ENCODE measurements around the gene PHRF1. TPM values are rescaled to one million over a fixed set of nuclear protein-coding genes. Genes with fewer than 3 reads are reported as not detected.

Gene PHRF1
- total and polyA plus RNA-seq, 4 experiments from 2014 or later = 0.93 to 54.5 (median 33.1) TPM

GRCh38 chr11:550746-551085, 25.6 kb upstream of the PHRF1 start:
- ChIA-PET POLR2A (ENCODE audit: partially characterized antibody) (no interaction called here), CTCF (ENCODE audit: partially characterized antibody) (no interaction called here)
- no peak overlapping the region for H3K4me3 Mint-ChIP-seq
- H3K27me3 Mint-ChIP-seq = no peaks in the 10 kb centered on the region
- H3K9me3 Mint-ChIP-seq = no peaks in the 10 kb centered on the region
- Histone ChIP-seq H3K27me3 (ENCODE audit: insufficient read depth, low read length) (no peaks in the 10 kb centered on the region), H3K27ac (ENCODE audit: low read depth, low read length) (no peak overlapping the region), H3K4me1 (ENCODE audit: insufficient read depth, low read length) (peaks cover 11% of the 10 kb centered on the region), H3K9me3 (ENCODE audit: control insufficient read depth in 1 of 2, low read length in 2 of 2) (no peaks in the 10 kb centered on the region), H3K36me3 (ENCODE audit: insufficient read depth, low read length) (no peaks in the 10 kb centered on the region), H3K4me3 (ENCODE audit: low read length in 2 of 2) (no peak overlapping the region)
- H3K36me3 Mint-ChIP-seq = no peaks in the 10 kb centered on the region
- peaks cover 0 to 4% (median 0%) of the 10 kb centered on the region in 4 donors for H3K4me1 Mint-ChIP-seq
- no peak overlapping the region for H3K27ac Mint-ChIP-seq
- peak in 1 of 5 donors; percentile 17 for DNase-seq
- intact Hi-C loops (cut with micrococcal nuclease) = no loop called here

- no peak overlapping the region for H3K4me3 Mint-ChIP-seq
- no peaks in the 10 kb centered on the region for H3K36me3 ChIP-seq (ENCODE audit: insufficient read depth, low read length)
- no peaks in the 10 kb centered on the region for H3K27me3 Mint-ChIP-seq
- ChIA-PET CTCF (ENCODE audit: partially characterized antibody) (no interaction called here), POLR2A (ENCODE audit: partially characterized antibody) (no interaction called here)
- H3K27ac ChIP-seq (ENCODE audit: low read depth, low read length) = no peak overlapping the region
- H3K27me3 ChIP-seq (ENCODE audit: insufficient read depth, low read length) = no peaks in the 10 kb centered on the region
- DNase-seq = peak in 1 of 5 donors; percentile 40
- H3K4me1 ChIP-seq (ENCODE audit: insufficient read depth, low read length) = peaks cover 11% of the 10 kb centered on the region
- no peak overlapping the region for H3K27ac Mint-ChIP-seq
- no peaks in the 10 kb centered on the region for H3K9me3 ChIP-seq (ENCODE audit: control insufficient read depth in 1 of 2, low read length in 2 of 2)
- H3K4me3 ChIP-seq (ENCODE audit: low read length in 2 of 2) = no peak overlapping the region
- intact Hi-C loops (cut with micrococcal nuclease) = no loop called here
- H3K36me3 Mint-ChIP-seq = no peaks in the 10 kb centered on the region
- no peaks in the 10 kb centered on the region for H3K9me3 Mint-ChIP-seq
- H3K4me1 Mint-ChIP-seq = peaks cover 0 to 4% (median 0%) of the 10 kb centered on the region in 4 donors
Measured at GRCh38 chr11:551131-551530, 25.1 kb upstream of the PHRF1 start.

GRCh38 chr11:551596-551995, 24.7 kb upstream of the PHRF1 start:
- ChIA-PET CTCF (ENCODE audit: partially characterized antibody) (no interaction called here), POLR2A (ENCODE audit: partially characterized antibody) (no interaction called here)
- intact Hi-C loops (cut with micrococcal nuclease) = no loop called here
- Mint-ChIP-seq H3K27me3 (no peaks in the 10 kb centered on the region), H3K4me1 (peaks cover 0 to 4% (median 0%) of the 10 kb centered on the region in 4 donors), H3K27ac (no peak overlapping the region), H3K36me3 (no peaks in the 10 kb centered on the region), H3K4me3 (no peak overlapping the region), H3K9me3 (no peaks in the 10 kb centered on the region)
- H3K27me3 ChIP-seq (ENCODE audit: insufficient read depth, low read length) = no peaks in the 10 kb centered on the region
- no peak overlapping the region for H3K4me3 ChIP-seq (ENCODE audit: low read length in 2 of 2)
- no peaks in the 10 kb centered on the region for H3K9me3 ChIP-seq (ENCODE audit: control insufficient read depth in 1 of 2, low read length in 2 of 2)
- no peak overlapping the region for H3K27ac ChIP-seq (ENCODE audit: low read depth, low read length)
- H3K36me3 ChIP-seq (ENCODE audit: insufficient read depth, low read length) = no peaks in the 10 kb centered on the region
- H3K4me1 ChIP-seq (ENCODE audit: insufficient read depth, low read length) = peaks cover 11% of the 10 kb centered on the region
- peak in 1 of 5 donors; percentile 26 for DNase-seq

- Mint-ChIP-seq H3K36me3 (no peaks in the 10 kb centered on the region), H3K27me3 (no peaks in the 10 kb centered on the region), H3K4me3 (peak overlapping the region in 2 of 8 donors; percentile 29 to 45), H3K27ac (peak overlapping the region in 1 of 7 donors; percentile 47), H3K9me3 (no peaks in the 10 kb centered on the region), H3K4me1 (peaks cover 0 to 8% (median 0%) of the 10 kb centered on the region in 4 donors)
- Histone ChIP-seq H3K27ac (ENCODE audit: low read depth, low read length) (no peak overlapping the region), H3K4me3 (ENCODE audit: low read length in 2 of 2) (no peak overlapping the region), H3K9me3 (ENCODE audit: control insufficient read depth in 1 of 2, low read length in 2 of 2) (no peaks in the 10 kb centered on the region), H3K4me1 (ENCODE audit: insufficient read depth, low read length) (peaks cover 11% of the 10 kb centered on the region), H3K27me3 (ENCODE audit: insufficient read depth, low read length) (no peaks in the 10 kb centered on the region), H3K36me3 (ENCODE audit: insufficient read depth, low read length) (no peaks in the 10 kb centered on the region)
- ChIA-PET POLR2A (ENCODE audit: partially characterized antibody) (interaction anchor here (1.3 to 5.8 kb wide), 7 partner anchors 14 to 211 kb away, joined by 3 to 62 read pairs (median 26); partner anchors contain the start of genes DEAF1, HRAS, LRRC56 and PHRF1), CTCF (ENCODE audit: partially characterized antibody) (interaction anchor here (1.2 to 2.6 kb wide), 6 partner anchors 10 to 211 kb away, joined by 3 to 41 read pairs (median 6); partner anchors contain the start of genes DEAF1 and TMEM80)
- DNase-seq = peak in 1 of 5 donors; percentile 38
- intact Hi-C loops (cut with micrococcal nuclease) = no loop called here
Measured at GRCh38 chr11:553083-553987, 22.9 kb upstream of the PHRF1 start.

GRCh38 chr11:553988-554340, 22.3 kb upstream of the PHRF1 start:
- Histone ChIP-seq H3K9me3 (ENCODE audit: control insufficient read depth in 1 of 2, low read length in 2 of 2) (no peaks in the 10 kb centered on the region), H3K27ac (ENCODE audit: low read depth, low read length) (no peak overlapping the region), H3K4me3 (ENCODE audit: low read length in 2 of 2) (no peak overlapping the region), H3K4me1 (ENCODE audit: insufficient read depth, low read length) (peaks cover 11% of the 10 kb centered on the region), H3K36me3 (ENCODE audit: insufficient read depth, low read length) (no peaks in the 10 kb centered on the region), H3K27me3 (ENCODE audit: insufficient read depth, low read length) (no peaks in the 10 kb centered on the region)
- CTCF ChIA-PET (ENCODE audit: partially characterized antibody) = interaction anchor here (0.7 to 3.4 kb wide), 16 partner anchors 8 to 210 kb away, joined by 3 to 41 read pairs (median 4); partner anchors contain the start of genes DEAF1, EPS8L2, PHRF1 and TMEM80
- Mint-ChIP-seq H3K9me3 (no peaks in the 10 kb centered on the region), H3K4me3 (peak overlapping the region in 2 of 8 donors; percentile 16 to 49), H3K4me1 (peaks cover 0 to 8% (median 0%) of the 10 kb centered on the region in 4 donors), H3K27me3 (no peaks in the 10 kb centered on the region), H3K27ac (no peak overlapping the region), H3K36me3 (no peaks in the 10 kb centered on the region)
- no peak for DNase-seq
- POLR2A ChIA-PET (ENCODE audit: partially characterized antibody) = interaction anchor here (0.9 to 5.8 kb wide), 10 partner anchors 13 to 210 kb away, joined by 3 to 62 read pairs (median 26); partner anchors contain the start of genes DEAF1, HRAS, LRRC56 and PHRF1
- intact Hi-C loops (cut with micrococcal nuclease) = no loop called here

- Mint-ChIP-seq H3K36me3 (no peaks in the 10 kb centered on the region), H3K4me3 (peak overlapping the region in 6 of 8 donors; percentile 13 to 68 (median 56)), H3K27me3 (no peaks in the 10 kb centered on the region), H3K27ac (peak overlapping the region in 1 of 7 donors; percentile 46), H3K9me3 (no peaks in the 10 kb centered on the region), H3K4me1 (peaks cover 0 to 9% (median 1%) of the 10 kb centered on the region in 4 donors)
- H3K27ac ChIP-seq (ENCODE audit: low read depth, low read length) = no peak overlapping the region
- peak; percentile 72 to 77 (median 74) for DNase-seq
- ChIA-PET POLR2A (ENCODE audit: partially characterized antibody) (interaction anchor here (0.6 to 5.8 kb wide), 20 partner anchors 10 to 264 kb away, joined by 3 to 62 read pairs (median 4); partner anchors contain the start of genes DEAF1, HRAS, IRF7 and LRRC56), CTCF (ENCODE audit: partially characterized antibody) (interaction anchor here (0.7 to 3.4 kb wide), 26 partner anchors 9 to 211 kb away, joined by 3 to 41 read pairs (median 4); partner anchors contain the start of genes DEAF1, EPS8L2, PHRF1 and TALDO1)
- H3K9me3 ChIP-seq (ENCODE audit: control insufficient read depth in 1 of 2, low read length in 2 of 2) = no peaks in the 10 kb centered on the region
- no peaks in the 10 kb centered on the region for H3K27me3 ChIP-seq (ENCODE audit: insufficient read depth, low read length)
- H3K4me1 ChIP-seq (ENCODE audit: insufficient read depth, low read length) = peaks cover 13% of the 10 kb centered on the region
- H3K4me3 ChIP-seq (ENCODE audit: low read length in 2 of 2) = peak overlapping the region in 1 of 2 donors; percentile 43
- no peaks in the 10 kb centered on the region for H3K36me3 ChIP-seq (ENCODE audit: insufficient read depth, low read length)
- intact Hi-C loops (cut with micrococcal nuclease) = loop anchor here (1.0 to 5.0 kb wide), 5 partner anchors 17 to 243 kb away; partner anchors contain the start of genes LRRC56 and SLC25A22
Measured at GRCh38 chr11:554428-555226, 21.6 kb upstream of the PHRF1 start.
